ENCODE data around the gene ABCC1.

ABCC1 gene

GRCh38 chr16:16118337-16118736 is 168.9 kb downstream of the ABCC1 start:
- no peak for DNase-seq (ENCODE audit: low spot score)
- no peak for TF ChIP-seq CTCF (IDR thresholded peaks at IDR 0.05; ENCODE audit: extremely low read depth, missing control alignments)

GRCh38 chr16:16120044-16120381 is 170.6 kb downstream of the ABCC1 start:
- DNase-seq (ENCODE audit: low spot score), result no peak

GRCh38 chr16:16120382-16121184 is 171.2 kb downstream of the ABCC1 start:
- no peak for DNase-seq (ENCODE audit: low spot score)
- no peak for TF ChIP-seq CTCF (IDR thresholded peaks at IDR 0.05; ENCODE audit: extremely low read depth, missing control alignments)

More at GRCh38 chr16:16120044-16120381, 170.6 kb downstream of the ABCC1 start:
- TF ChIP-seq CTCF (IDR thresholded peaks at IDR 0.05; ENCODE audit: extremely low read depth, missing control alignments), result no peak

- no peak for DNase-seq (ENCODE audit: low spot score)
- TF ChIP-seq CTCF (IDR thresholded peaks at IDR 0.05; ENCODE audit: extremely low read depth, missing control alignments), result no peak
Observed at GRCh38 chr16:16121185-16121727, 171.8 kb downstream of the ABCC1 start.

GRCh38 chr16:16122264-16122663 is 172.8 kb downstream of the ABCC1 start:
- no peak for DNase-seq (ENCODE audit: low spot score)
- TF ChIP-seq CTCF (IDR thresholded peaks at IDR 0.05; ENCODE audit: extremely low read depth, missing control alignments), result no peak

- DNase-seq (ENCODE audit: low spot score), result no peak
- TF ChIP-seq CTCF (IDR thresholded peaks at IDR 0.05; ENCODE audit: extremely low read depth, missing control alignments), result no peak
Observed at GRCh38 chr16:16124438-16124837, 175.0 kb downstream of the ABCC1 start.

- DNase-seq (ENCODE audit: low spot score), result no peak
- no peak for TF ChIP-seq CTCF (IDR thresholded peaks at IDR 0.05; ENCODE audit: extremely low read depth, missing control alignments)
Observed at GRCh38 chr16:16124974-16125373, 175.6 kb downstream of the ABCC1 start.
